Mesodermal cell (in vitro differentiated cells): ENCODE data around the gene OR2S2.
A peak's percentile ranks its signal among the peaks of the same experiment; 100 is the strongest.

Experiments used
- H3K27ac ChIP-seq: 2 replicates; pipeline ENCODE4 v1.7.0; 2013; ENCODE audit warnings: mild to moderate bottlenecking, low read depth, low read length, moderate library complexity; ENCODE audit not compliant: severe bottlenecking
- H3K36me3 ChIP-seq: 2 replicates; pipeline ENCODE4 v1.7.1; 2013; ENCODE audit warnings: mild to moderate bottlenecking, low read length, moderate library complexity; ENCODE audit not compliant: control insufficient read depth, insufficient read depth
- H3K4me1 ChIP-seq: one replicate; pipeline ENCODE4 v1.7.1; 2013; ENCODE audit warnings: mild to moderate bottlenecking, low read length; ENCODE audit not compliant: insufficient read depth, control insufficient read depth, poor library complexity, severe bottlenecking
- H3K4me3 ChIP-seq: 2 replicates; pipeline ENCODE4 v1.7.0; 2013; ENCODE audit warnings: low read length, control low read depth, mild to moderate bottlenecking; ENCODE audit not compliant: insufficient read depth, poor library complexity, severe bottlenecking; ENCODE audit errors: extremely low read depth
- H3K9me3 ChIP-seq: 2 replicates; pipeline ENCODE4 v1.7.1; 2013; ENCODE audit warnings: mild to moderate bottlenecking, low read length, moderate library complexity; ENCODE audit not compliant: control insufficient read depth
- WGBS, 2 experiments: methylation state at CpG; one replicate each; pipeline ENCODE4 v1.1.5; 2013; ENCODE audit warnings: missing lambda C conversion rate in 2 of 2; ENCODE audit not compliant: insufficient coverage in 2 of 2; 5-methylcytosine and 5-hydroxymethylcytosine counted together

The OR2S2 gene

DNA sequence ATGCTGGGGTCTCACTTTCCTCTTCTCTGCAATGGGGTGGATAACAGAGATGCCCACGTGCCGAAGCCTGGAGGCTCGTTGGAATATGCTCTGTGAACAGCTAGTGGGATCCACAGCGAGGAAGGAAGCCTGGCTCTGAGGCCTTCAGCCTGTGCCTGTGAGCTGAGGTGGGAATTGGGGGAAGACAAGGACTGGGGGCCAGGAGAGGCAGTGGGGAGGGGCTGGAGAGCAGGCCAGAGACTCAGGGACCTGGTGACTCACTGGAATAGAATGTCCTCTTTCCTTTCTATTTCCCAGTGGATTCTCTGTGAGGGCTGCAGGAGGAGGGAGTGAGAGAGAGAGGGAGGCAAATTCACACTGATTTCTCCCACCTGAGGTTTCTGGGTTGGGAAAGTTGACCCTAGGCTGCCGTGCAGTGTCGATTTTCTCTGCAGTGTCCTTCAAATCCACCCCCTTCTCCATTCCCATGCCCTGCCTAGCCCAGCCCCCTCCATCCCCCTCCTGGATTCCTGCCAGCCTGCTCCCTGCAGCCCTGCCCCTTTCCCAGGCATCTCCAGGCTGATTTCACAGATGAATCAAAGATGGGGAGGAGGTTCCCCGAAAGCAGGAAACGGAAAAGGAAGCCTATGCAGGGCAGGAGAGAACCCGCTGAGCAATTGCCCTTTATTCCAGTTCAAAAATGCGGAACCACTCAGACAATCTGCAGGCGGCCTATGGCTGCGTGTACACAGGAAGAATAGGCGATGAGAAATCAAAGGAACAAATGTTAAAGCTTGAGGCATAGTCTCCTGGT is 50.0 kb downstream of the OR2S2 start:
- no peaks in the 10 kb centered on the region for H3K36me3 ChIP-seq
- H3K9me3 ChIP-seq, result no peaks in the 10 kb centered on the region
- peaks cover 61% of the 10 kb centered on the region for H3K4me1 ChIP-seq
- no peak overlapping the region for H3K4me3 ChIP-seq
- WGBS, 2 experiments, result 21 to 30% methylated on average over 9 of the region's 13 CpGs
- peak overlapping the region; percentile 94 for H3K27ac ChIP-seq
